Glutamatergic neuron (in vitro differentiated cells): ENCODE results near the gene QSOX1. TPM values are rescaled to one million over a fixed set of nuclear protein-coding genes. Genes with fewer than 3 reads are reported as not detected.

Experiments
- DNase-seq: peaks from one replicate; pipeline ENCODE4 v3.0.0; 2022
- H3K27ac Mint-ChIP-seq: one replicate; pipeline ENCODE4 v1.8.0; 2020; ENCODE audit warnings: mild to moderate bottlenecking, mixed read lengths, inconsistent platforms; ENCODE audit not compliant: unreplicated experiment
- H3K27me3 Mint-ChIP-seq: one replicate; pipeline ENCODE4 v1.8.0; 2020; ENCODE audit warnings: mild to moderate bottlenecking, moderate library complexity, mixed read lengths, inconsistent platforms; ENCODE audit not compliant: unreplicated experiment
- H3K36me3 Mint-ChIP-seq: one replicate; pipeline ENCODE4 v1.8.0; 2020; ENCODE audit warnings: mild to moderate bottlenecking, mixed read lengths, inconsistent platforms; ENCODE audit not compliant: unreplicated experiment
- H3K4me1 Mint-ChIP-seq: one replicate; pipeline ENCODE4 v1.8.0; 2020; ENCODE audit warnings: mild to moderate bottlenecking, low read depth, mixed read lengths, inconsistent platforms; ENCODE audit not compliant: unreplicated experiment
- H3K4me3 Mint-ChIP-seq: one replicate; pipeline ENCODE4 v1.8.0; 2020; ENCODE audit warnings: mild to moderate bottlenecking, mixed read lengths, inconsistent platforms; ENCODE audit not compliant: unreplicated experiment
- H3K9me3 Mint-ChIP-seq: one replicate; pipeline ENCODE4 v1.8.0; 2020; ENCODE audit warnings: mild to moderate bottlenecking, moderate library complexity, mixed read lengths, inconsistent platforms; ENCODE audit not compliant: unreplicated experiment
- total RNA-seq: library from RNA; stranded (reverse); fragmentation: NEBNext Ultra II Directional; extraction: Animal tissue kit (Norgen Biotek cat#: 25700); gene quantifications from one replicate; pipeline ENCODE4 v1.2.1, GENCODE V29; 2021; ENCODE audit not compliant: unreplicated experiment
- TF ChIP-seq, protein P1 (sequence below): fragments of 200-600 bp; sonication (generic); IDR thresholded peaks from one replicate; pipeline ENCODE4 v1.5.0; 2021; ENCODE audit not compliant: partially characterized antibody, unreplicated experiment

QSOX1 gene
- total RNA-seq, 1 donor from 2014 or later = 46.1 TPM

- H3K27me3 Mint-ChIP-seq = peaks cover 3% of the 10 kb centered on the region
- no peaks in the 10 kb centered on the region for H3K36me3 Mint-ChIP-seq
- H3K9me3 Mint-ChIP-seq = peaks cover 6% of the 10 kb centered on the region
- H3K27ac Mint-ChIP-seq = no peak overlapping the region
- TF ChIP-seq, protein P1, sequence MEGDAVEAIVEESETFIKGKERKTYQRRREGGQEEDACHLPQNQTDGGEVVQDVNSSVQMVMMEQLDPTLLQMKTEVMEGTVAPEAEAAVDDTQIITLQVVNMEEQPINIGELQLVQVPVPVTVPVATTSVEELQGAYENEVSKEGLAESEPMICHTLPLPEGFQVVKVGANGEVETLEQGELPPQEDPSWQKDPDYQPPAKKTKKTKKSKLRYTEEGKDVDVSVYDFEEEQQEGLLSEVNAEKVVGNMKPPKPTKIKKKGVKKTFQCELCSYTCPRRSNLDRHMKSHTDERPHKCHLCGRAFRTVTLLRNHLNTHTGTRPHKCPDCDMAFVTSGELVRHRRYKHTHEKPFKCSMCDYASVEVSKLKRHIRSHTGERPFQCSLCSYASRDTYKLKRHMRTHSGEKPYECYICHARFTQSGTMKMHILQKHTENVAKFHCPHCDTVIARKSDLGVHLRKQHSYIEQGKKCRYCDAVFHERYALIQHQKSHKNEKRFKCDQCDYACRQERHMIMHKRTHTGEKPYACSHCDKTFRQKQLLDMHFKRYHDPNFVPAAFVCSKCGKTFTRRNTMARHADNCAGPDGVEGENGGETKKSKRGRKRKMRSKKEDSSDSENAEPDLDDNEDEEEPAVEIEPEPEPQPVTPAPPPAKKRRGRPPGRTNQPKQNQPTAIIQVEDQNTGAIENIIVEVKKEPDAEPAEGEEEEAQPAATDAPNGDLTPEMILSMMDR = no peak
- no peak for DNase-seq
- H3K4me1 Mint-ChIP-seq = peaks cover 1% of the 10 kb centered on the region
- H3K4me3 Mint-ChIP-seq = no peak overlapping the region
Observed at GRCh38 chr1:180206581-180206980, 51.9 kb downstream of the QSOX1 start.

GRCh38 chr1:180208264-180208663, 53.6 kb downstream of the QSOX1 start:
- Mint-ChIP-seq H3K27me3 (peaks cover 2% of the 10 kb centered on the region), H3K4me3 (no peak overlapping the region)
- TF ChIP-seq, protein P1 = no peak

DNA sequence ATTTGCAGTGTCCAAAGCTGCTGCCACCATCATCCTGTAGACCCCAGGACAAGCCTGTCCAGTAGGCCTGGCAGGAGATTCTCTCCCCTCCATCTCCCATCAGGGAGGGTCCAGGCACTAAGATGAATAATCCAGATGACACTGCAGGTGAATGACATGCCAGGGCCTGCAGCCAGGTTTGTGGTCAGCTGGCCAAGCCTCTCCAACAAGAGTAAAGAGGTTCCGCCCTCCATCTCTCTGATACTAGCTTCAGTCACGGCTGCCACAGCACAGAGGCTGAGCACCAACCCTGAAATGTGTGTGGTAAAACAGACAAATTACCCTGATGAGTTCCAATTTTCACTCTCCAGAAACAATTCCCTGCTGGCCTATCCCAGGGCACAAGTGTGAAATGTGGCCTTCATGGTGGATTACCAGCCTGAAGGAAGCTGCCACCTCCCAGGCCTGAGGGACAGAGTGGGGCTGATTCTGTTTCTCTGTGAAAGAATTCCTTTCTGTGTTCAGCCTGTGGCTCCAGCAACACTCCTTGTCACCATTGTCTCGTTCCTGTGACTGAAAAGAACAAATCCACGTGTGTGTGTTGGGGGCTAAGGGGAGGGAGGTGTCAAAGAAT, 55.4 kb downstream of the QSOX1 start:
- TF ChIP-seq, protein P1 = no peak
- H3K27me3 Mint-ChIP-seq = peaks cover 4% of the 10 kb centered on the region
- DNase-seq = no peak
- H3K36me3 Mint-ChIP-seq = no peaks in the 10 kb centered on the region
- no peaks in the 10 kb centered on the region for H3K4me1 Mint-ChIP-seq
- peaks cover 6% of the 10 kb centered on the region for H3K9me3 Mint-ChIP-seq
- no peak overlapping the region for H3K4me3 Mint-ChIP-seq
- no peak overlapping the region for H3K27ac Mint-ChIP-seq

More at GRCh38 chr1:180208264-180208663, 53.6 kb downstream of the QSOX1 start:
- no peak overlapping the region for H3K27ac Mint-ChIP-seq
- peaks cover 1% of the 10 kb centered on the region for H3K4me1 Mint-ChIP-seq
- H3K9me3 Mint-ChIP-seq = peaks cover 6% of the 10 kb centered on the region
- H3K36me3 Mint-ChIP-seq = no peaks in the 10 kb centered on the region
- no peak for DNase-seq

DNA sequence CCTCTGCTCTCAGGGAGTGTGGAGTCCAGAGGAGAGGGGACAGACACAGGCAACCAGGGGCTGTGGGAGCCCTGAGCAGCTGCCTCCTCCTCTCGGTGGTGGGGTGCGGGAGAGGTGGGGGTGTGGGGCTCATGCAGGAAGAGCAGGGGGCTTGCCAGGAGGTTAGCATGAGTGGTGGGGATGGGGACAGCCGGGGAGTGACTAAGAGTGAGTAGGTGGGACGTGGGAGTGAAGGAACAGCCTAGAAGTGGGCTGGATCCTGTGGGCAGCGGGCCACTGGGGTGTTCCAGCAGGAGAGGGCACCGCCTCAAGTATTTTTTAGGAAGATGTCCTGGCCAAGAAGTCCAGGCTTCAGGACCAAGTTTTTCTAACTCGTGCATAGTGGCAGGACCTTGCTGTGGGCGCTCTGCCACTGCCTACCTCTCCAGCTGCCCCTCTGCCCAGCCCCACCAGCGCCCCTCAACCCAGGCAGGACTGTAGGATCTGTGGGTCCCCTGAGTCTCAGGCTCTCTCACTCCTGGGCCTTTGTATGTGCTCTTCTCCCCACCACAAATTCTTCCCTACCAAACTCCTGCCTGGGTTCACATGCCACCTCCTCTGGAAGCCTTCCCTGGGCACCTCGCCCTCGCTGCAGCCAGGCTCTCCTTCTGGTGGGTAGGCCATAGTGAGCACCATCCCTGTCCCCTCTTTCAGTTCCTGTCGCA, 56.6 kb downstream of the QSOX1 start:
- DNase-seq = no peak
- Mint-ChIP-seq H3K36me3 (no peaks in the 10 kb centered on the region), H3K27me3 (peaks cover 5% of the 10 kb centered on the region), H3K27ac (no peak overlapping the region), H3K4me1 (peaks cover 7% of the 10 kb centered on the region), H3K4me3 (no peak overlapping the region), H3K9me3 (peaks cover 8% of the 10 kb centered on the region)
- TF ChIP-seq, protein P1 = no peak

- Mint-ChIP-seq H3K4me3 (no peak overlapping the region), H3K4me1 (peaks cover 7% of the 10 kb centered on the region), H3K27me3 (peaks cover 5% of the 10 kb centered on the region), H3K36me3 (no peaks in the 10 kb centered on the region), H3K9me3 (peaks cover 8% of the 10 kb centered on the region), H3K27ac (no peak overlapping the region)
- TF ChIP-seq, protein P1 = no peak
- no peak for DNase-seq
Observed at GRCh38 chr1:180211860-180212229, 57.2 kb downstream of the QSOX1 start.
